GOT3 (cell line): ENCODE measurements around the gene BLVRA.

Experiments used
- DNase-seq: peaks from one replicate; lab custom pipeline; 2025; ENCODE audit warnings: mixed read lengths; lab: John Stamatoyannopoulos, UW

BLVRA gene

DNA sequence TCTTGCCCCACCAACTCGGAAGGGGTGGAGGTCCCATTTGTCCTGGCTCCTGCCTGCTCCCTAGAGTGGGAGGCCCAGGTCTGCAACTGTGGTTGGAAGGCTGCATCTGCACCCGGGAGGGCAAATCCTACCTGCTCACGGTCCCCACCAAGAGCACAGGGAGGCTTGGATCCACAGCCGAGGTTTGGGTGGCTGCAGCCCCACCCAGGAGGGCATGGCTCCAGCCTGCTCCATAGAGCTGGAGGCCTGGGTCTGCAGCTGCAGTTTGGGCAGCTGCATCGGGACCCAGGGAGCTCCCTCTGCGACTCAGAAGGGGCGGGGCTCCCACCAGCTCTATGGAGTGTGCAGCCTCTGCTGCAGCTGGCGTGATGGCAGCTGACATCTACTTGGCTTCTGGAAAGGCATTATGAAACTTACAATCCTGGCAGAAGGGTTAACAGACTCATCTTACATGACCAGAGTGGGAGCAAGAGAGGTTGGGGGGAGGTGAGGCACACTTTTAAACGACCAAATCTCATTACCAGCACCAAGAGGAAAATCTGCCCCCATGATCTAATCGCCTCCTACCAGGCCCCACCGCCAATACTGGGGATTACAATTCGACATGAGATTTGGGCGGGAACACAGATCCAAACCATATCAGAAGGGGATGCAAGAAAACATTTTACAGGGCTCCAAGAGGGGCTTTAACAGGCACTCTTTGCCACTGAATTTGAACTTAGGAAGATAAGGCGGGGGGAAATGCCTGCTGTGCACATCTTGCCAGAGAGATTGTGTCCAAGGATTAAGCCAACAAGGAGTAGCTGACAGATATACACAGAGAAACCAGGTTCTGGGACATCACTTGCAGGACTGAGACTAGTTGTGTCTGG lies 8.2 kb upstream of the BLVRA start:
- DNase-seq = no peak

DNA sequence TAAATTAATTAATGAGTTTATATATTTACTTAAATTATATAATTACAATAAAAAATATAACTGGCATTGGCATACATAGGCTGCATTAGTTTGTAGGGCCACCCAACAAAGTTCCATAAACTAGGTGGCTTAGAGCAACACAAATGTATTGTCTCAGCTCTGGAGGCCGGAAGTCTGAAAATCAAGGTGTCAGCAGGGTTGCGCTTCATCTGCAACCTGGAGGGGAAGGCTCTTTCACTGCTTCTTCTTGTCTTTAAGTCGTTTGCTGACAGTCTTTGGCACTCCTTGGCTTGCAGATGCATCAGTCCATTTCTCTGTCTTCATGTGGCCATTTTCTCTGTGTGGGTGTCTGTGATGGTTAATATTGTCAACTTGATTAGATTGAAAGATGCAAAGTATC lies 6.1 kb upstream of the BLVRA start:
- no peak for DNase-seq

DNA sequence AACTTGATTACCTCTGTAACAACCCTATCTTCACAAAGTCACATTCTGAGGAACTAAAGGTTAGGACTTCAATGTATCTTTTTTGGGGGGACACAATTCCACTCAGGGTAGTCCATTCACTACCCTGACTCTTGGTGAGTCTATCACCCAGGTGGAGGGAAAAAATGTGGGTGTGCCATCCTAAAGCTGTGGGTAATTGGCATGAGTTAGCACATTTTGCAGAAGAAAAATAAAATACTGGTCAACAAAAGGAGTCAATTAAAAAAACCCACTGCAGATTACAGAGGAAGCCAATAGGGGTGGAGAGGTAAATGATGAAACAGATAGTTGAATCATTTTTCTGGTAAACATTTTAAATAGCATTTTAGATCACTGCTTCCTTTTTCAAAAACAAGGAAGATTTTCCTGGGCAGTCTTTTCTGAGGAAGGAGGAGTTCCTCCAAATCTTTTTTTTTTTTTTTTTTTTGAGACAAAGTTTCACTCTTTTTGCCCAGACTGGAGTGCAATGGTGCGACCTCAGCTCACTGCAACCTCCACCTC lies 5.1 kb upstream of the BLVRA start:
- no peak for DNase-seq

DNA sequence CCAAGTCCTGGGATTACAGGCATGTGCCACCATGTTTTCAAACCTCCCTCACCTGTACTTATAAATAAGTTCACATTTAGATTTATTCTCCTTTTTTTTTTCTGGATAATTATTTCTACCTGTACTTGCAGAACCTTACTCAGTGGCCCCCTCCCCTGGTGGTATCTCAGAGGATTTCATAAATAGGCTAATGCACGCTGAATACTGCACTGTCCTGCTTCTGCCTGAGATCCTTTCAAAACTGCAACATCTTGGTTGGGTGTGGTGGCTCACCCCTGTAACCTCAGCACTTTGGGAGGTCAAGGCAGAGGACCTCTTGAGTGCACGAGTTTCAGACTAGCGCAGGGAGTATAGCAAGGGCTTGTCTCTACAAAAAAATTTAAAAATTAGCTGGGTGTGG lies 4.6 kb upstream of the BLVRA start:
- no peak for DNase-seq

DNA sequence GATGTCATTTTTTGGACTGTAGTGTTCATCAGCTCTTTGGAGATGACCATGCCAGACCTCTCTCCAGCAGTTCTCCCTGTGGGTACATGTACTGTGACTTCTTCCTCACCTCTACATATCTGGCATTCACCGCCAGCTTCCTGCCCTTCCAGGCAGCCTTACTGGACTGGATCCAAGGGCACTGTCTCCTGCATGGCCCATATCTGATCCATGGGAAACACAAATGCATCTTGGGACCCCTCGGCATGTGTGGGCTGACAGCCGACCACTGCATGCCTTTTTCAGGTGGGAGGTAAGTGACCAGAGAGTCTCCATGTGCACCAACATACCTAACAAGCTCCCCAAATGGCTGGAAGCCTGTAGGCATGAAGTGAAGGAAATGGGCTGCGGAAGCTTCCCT lies 3.9 kb upstream of the BLVRA start:
- DNase-seq = no peak

DNA sequence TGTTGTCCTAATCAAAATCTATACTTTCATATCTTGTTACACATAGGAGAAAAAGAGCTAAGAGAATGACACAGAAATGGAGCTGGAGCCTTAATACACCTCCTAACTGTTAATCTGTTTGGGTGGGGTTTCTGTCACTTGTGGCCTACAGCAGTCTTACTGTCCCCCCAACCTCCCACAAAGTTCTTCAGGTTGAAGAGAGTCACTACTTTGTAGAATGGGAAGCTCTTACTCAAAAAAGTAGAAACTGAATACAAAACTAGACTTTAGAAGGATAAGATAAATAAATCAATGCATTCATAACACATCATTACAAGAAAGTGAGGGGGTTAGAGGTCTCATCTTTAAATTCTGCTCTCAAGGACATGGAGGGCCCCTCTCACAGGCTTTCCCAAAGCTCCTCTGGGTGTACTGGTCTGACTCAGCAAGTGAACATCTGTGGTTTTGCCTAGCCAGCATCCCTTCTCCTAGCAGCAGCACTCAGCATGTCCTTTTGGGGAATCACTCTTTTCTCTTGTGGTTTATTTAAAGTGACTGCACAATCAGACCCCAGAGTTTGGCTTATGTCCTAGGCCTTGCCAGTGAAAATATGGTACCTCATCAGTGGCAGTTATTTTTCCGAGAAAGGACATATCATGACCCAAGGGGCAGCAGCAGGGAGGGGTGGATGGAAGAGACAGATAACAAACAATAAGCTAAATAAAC lies 2.0 kb upstream of the BLVRA start:
- DNase-seq = peak; percentile 21

DNA sequence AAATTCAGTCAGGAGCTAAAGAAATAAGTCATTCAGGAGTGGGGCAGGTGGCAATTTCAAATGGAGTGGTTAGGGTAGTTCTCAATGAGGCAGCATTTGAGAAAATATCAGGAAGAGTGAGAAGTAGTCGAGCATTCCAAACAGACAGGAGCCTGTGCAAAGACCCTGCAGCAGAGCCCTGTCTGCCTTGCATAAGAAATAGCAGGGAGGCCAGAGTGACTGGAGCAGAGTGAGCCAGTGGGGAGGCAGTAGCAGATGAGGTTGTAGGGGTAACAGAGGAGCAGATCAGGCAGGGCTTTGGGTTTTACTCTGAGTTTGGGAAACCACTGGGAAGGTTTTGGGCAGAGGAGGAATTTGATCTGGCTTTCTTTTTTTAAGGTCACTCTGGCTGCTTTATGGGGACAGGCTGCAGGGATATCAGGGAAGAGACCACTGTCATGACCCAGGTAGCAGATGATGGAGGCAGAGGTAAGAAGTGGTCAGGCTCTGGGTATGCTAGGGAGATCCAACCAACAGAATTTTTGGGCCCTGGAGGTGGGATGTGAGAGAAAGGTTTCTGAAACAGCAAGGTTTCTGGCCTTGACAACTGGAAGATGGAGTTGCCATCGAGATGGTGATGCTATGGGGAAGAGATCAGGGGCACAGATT lies 1.3 kb upstream of the BLVRA start:
- no peak for DNase-seq

DNA sequence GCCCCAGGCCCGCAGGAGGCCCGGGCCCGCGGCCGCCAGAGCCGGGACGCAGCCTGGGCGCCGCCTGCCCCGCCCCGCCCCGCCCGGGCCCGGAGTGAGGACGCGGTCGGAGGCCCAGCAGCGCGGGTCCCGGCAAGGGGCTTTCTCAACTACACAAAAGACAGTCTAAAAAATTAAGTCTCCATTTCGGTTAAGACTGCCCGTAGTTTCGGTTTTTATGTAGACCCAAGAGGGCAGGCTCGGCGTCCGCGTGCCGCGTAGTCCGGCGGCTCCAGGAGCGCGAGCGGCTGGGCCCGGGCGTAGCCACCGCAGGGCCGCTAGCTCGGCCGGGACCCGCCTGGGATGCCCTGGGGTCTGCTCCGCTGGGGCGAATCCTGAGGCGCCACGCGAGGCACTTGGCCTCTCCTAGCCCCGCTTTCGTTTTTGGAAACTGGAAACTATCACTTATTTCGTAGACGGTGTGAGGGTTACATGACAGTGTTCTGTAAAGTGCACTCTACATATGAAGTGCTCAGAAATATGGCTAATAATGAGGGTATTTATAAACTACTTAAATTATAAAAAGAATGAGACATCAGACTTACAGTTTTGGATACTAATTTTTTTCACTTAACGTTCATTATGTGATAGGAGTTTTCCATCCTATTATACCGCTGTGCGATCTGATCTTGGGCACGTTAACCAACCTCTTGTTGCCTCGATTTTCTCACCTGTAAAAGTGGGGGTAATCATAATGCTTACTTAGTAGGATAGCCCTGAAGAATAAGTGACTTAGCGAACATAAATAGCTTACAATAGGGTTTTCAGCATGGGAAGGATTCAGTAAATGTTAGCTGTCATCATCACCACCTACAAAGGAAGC lies 573 bp downstream of the BLVRA start:
- DNase-seq = no peak

DNA sequence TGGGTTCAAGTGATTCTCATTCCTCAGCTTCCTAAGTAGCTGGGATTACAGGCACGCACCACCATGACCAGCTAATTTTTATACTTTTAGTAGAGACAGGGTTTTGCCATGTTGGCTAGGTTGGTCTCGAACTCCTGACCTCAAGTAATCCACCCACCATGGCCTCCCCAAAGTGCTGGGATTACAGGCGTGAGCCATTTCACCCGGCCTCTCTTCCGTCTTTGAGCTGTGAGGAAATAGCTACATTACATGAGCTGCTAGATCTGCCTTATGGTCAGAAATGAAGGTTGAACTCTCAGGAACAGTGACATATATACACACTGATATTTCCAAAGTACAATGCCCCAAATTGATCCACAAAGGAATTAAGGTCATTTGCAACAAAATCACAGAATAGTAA lies 2.4 kb downstream of the BLVRA start:
- DNase-seq = no peak

DNA sequence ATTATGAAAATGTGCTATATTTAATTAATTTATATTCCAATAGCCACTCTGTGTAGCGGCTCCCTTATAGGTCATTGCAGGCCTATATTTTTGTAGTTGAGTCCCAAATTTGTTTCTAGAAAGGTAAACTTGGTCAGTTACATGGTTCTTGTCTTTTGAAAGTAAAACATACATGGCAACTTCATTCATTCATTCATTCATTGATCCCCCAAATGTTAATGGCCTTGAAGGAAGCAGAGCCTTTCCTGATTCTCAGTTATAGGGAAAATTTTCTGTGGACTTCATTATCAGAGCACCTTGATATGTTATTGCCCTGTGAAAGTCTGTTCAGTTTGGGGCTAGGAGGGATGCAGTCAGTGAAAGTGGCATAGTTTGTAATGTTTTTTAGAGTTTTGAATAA lies 2.9 kb downstream of the BLVRA start:
- DNase-seq = no peak

DNA sequence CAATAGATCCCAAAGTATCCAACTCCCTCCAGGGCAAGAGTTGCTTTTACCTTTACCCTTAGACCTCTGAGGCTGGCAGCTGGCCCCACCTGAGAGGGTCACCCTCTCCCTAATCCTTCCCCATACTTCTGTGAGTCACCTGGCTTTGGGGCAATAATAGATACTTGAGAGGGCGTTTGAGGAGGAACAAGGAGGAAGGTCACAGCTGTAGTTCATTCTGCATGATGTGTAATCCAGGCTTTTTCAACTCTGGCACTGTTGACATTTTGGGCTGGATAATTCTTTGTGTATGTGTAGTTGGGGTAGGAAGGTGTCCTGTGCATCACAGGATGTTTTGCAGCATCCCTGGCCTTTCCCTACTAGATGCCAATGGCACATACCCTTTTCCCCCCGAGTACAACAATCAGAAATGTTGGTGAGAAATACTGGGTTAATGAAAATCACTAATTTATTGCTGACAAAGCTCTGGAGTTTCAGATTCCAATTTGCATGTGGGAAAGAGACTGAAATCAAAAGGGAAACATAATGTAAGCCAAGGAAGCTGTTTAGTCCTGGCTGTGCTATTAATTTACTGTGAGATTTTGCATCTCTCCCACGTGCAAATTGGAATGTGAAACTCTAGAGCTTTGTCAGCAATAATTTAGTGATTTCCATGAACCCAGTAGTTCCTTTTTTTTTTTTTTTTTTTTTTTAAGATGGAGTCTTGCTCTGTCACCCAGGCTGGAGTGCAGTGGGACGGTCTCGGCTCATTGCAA lies 3.6 kb downstream of the BLVRA start:
- no peak for DNase-seq

DNA sequence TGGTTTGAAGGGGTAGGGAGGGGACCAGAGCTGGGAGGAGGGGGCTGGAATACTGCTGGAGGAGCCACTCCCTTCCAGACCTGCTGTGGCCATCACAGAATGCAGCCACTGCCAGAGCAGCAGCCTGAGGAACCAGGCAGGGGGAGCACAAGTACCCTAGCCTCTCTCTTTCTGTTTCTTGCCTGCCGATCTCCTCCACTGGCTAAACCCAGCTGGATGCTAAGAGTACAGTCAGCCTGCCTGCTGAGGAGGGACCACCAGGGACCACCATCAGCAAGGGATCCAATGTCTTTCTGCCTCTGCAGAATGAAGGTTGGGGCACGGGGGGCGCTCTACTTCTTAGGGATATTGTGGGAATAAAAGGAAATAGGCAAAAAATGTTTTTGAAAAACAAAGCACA lies 4.7 kb downstream of the BLVRA start:
- no peak for DNase-seq

DNA sequence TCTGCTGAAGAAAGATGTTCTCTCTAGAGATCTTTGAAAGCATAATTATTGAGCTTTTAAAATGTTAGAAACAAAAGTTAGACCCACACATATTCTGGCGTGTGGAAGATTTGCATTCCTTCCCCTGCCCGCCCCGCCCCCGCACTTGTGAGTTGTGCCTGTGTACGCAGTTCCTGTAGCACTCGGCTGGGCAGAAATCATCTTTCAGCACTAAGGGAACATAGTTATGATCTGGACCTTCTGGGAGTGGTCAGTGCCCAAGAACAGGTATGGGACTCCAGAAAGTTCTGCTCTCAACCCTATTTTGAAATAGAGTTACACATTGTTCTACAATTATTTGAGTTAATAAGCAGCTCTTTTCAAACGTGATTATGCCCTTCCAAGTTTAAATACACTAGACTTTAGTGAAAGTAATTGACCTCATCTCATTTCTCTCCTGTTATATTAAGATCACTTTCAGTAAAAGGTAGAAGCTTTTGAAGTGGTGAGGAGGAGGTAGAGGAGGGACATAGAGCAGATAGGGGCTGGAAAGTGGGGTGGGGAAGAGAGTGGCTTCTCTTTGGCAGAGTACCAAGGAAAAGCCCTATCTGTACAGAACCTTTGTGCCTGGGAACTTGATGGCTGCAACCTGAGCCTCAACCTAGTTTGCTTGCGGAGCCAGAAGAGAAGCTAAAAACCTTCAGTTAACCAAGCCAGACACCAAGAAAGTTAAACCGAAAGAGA lies 5.7 kb downstream of the BLVRA start:
- no peak for DNase-seq

DNA sequence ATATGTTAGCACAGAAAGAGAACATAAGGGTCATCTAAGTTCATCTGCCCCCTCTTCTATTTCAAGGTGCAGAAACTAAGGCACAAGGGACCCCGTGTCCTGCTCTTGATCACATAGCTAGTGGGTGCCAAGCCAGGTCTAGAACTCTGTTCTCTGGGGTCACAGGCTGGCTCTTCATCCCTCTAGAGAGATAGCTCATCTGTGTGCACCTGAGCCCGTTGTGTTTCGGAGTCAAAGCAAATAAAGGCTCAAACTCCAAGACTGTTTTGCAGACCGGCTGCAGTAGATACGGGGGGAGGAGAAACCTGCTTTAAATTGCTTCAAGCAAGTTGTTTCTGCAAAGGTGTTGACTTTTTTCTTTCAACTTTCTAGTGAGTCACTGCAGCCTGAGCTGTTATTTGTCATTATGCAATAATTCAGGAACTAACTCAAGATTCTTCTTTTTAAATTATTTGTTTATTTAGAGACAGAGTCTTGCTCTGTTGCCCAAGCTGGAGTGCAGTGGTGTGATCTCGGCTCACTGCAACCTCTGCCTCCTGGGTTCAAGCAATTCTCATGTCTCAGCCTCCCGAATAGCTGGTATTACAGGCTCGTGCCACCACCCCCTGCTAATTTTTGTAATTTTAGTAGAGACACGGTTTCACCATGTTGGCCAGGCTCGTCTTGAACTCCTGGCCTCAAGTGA lies 6.5 kb downstream of the BLVRA start:
- no peak for DNase-seq

DNA sequence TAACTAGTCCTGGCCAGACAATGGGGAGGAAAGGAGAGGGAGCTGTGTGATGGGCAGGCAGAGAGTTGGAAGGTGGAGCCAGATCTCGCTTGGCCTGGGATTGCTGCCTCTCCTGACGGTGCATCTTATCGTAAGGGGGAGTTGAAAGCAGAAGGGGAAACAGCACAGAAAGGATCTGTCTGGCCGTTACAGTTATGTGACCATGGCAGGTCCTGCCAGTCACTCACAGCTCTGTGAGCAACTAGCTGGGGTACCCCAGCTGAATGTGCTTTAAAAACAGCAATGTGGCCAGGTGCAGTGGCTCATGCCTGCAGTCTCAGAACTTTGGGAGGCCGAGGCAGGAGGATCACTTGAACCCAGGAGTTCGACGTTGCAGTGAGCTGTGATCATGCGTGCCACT lies 8.1 kb downstream of the BLVRA start:
- no peak for DNase-seq

DNA sequence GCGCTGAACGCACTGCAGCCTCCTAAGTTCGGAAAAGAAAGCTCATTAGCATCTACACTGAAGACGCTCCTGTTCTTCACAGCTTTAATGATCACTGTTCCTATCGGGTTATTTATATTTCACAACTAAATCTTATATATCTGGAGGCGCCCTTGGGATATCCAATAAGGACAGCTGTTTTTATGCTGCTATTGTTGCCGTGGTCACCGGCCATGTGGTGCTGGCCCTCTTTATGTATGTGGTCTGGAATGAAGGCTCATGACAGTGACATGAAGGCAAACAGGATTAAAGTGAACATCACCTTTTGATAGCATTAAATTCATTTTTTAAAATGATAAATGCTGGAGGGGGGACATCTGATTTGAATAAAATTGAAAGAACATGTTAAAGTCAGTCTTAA lies 8.8 kb downstream of the BLVRA start:
- DNase-seq = no peak

DNA sequence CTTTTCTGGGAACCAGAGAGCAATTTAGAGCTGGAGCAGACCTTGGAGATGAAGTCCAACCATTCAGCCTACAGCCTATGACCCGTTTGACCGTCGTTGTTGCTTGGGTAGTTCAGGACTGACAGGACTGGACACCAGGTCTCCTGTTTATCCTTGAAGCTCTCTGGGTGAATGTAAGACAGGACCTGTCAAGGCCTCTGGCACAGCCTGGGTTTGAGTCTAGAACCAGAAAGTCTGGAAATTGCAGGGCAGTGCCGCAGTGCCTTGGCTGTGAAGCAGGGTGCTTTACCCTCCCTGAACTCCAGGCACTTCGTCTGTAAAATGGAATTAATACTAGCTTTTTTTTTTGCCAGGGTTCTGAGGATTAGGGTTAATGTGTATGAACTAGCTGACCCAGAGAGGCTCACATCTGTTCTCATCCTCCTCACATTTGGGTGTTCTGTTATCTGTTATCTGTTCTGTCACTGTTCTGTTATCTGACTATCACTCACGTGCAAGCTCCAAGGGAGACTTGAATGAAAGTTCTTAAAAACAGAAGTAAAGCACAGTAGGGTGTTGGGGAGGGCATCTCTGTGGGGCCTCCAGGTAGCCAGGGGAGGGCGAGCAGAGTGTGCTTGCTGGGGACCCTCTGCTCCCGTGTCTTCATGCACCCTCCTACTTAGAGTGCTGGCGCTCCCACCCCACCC lies 9.9 kb downstream of the BLVRA start:
- no peak for DNase-seq

DNA sequence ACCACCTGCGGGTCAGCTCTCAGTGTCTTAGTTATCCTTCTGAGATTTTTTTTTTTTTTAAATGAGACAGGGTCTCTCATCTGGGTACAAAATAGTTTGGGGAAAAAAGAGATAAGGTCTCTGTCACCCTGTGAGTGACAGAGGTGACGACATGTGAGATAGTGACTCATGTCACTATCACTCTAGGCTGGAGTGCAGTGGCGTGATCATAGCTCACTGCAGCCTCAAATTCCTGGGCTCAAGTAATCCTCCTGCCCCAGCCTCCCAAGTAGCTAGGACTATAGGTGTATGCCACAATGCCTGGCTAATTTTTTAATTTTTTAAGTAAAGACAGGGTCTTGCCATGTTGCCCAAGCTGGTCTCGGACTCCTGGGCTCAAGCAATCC lies 10.4 kb downstream of the BLVRA start:
- DNase-seq = no peak

DNA sequence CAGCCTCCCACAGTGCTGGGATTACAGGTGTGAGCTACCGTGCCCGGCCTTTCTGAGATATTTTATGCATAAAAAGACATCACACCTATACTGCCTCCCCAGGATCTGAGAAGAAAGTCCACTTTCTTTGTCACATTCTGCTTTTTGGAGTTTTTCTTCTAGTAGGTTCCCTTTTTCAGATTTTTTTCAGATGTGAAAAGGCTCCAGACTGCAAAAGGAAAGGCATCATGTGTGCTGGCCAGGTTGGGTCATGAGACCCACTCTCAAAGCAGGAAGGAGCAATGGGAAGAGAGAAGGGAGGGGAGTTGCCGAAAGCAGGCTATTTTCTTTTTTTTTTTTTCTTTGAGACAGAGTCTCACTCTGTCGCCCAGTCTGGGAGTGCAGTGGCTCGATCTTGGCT lies 10.8 kb downstream of the BLVRA start:
- no peak for DNase-seq
